ENCODE results near the gene IGSF8. TPM values are rescaled to one million over a fixed set of nuclear protein-coding genes. Genes with fewer than 3 reads are reported as not detected.

IGSF8 gene
- total RNA-seq, 1 experiment from 2014 or later: 101 TPM

- TF ChIP-seq GABPB1 (CRISPR knock-in tag; IDR thresholded peaks at IDR 0.05) (no peak), ATF3 (CRISPR knock-in tag; conservative IDR thresholded peaks at IDR 0.05) (no peak)
- TF ChIP-seq, protein P1, sequence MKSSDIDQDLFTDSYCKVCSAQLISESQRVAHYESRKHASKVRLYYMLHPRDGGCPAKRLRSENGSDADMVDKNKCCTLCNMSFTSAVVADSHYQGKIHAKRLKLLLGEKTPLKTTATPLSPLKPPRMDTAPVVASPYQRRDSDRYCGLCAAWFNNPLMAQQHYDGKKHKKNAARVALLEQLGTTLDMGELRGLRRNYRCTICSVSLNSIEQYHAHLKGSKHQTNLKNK (CRISPR knock-in tag; IDR thresholded peaks at IDR 0.05): no peak
Observed at GRCh38 chr1:160122978-160123495, 24.6 kb upstream of the IGSF8 start (continued).

DNA sequence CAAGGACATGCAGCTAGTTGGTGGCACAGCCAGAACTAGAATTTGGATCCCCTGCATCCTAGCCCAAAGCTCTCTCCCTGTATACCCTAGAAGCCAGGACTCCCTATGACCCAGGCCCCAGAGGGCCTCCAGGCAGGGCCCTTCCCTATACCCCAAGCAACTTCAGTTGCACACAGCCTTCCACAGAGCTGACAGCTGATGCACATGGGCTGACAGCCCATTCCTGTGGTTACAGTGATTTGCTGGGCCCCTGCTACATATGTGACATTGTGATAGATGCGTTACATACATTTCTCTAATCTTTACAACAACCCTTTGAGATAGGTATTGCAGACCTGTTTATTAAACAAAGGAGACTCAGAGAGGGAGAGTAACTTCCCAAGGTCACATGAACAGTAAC, 23.0 kb upstream of the IGSF8 start:
- H3K4me3 Mint-ChIP-seq: no peak overlapping the region
- peaks cover 35% of the 10 kb centered on the region for H3K4me1 Mint-ChIP-seq
- H3K27me3 Mint-ChIP-seq (ENCODE audit: low read depth): no peaks in the 10 kb centered on the region
- H3K36me3 Mint-ChIP-seq: peaks cover 16% of the 10 kb centered on the region
- H3K9me3 Mint-ChIP-seq: no peaks in the 10 kb centered on the region
- DNase-seq (ENCODE audit: low spot score): no peak
- TF ChIP-seq CREM (CRISPR knock-in tag; IDR thresholded peaks at IDR 0.05): no peak
- TF ChIP-seq RELA (CRISPR knock-in tag; IDR thresholded peaks at IDR 0.05; ENCODE audit: borderline replicate concordance): no peak
- TF ChIP-seq ZBTB21 (CRISPR knock-in tag; IDR thresholded peaks at IDR 0.05; ENCODE audit: borderline replicate concordance): no peak
- TF ChIP-seq, protein P2, sequence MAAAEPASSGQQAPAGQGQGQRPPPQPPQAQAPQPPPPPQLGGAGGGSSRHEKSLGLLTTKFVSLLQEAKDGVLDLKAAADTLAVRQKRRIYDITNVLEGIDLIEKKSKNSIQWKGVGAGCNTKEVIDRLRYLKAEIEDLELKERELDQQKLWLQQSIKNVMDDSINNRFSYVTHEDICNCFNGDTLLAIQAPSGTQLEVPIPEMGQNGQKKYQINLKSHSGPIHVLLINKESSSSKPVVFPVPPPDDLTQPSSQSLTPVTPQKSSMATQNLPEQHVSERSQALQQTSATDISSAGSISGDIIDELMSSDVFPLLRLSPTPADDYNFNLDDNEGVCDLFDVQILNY (CRISPR knock-in tag; IDR thresholded peaks at IDR 0.05): no peak
- no peak for TF ChIP-seq SMAD3 (CRISPR knock-in tag; IDR thresholded peaks at IDR 0.05; ENCODE audit: borderline replicate concordance)
- TF ChIP-seq, protein P3, sequence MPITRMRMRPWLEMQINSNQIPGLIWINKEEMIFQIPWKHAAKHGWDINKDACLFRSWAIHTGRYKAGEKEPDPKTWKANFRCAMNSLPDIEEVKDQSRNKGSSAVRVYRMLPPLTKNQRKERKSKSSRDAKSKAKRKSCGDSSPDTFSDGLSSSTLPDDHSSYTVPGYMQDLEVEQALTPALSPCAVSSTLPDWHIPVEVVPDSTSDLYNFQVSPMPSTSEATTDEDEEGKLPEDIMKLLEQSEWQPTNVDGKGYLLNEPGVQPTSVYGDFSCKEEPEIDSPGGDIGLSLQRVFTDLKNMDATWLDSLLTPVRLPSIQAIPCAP (CRISPR knock-in tag; IDR thresholded peaks at IDR 0.05): no peak
- TF ChIP-seq FOXP1 (CRISPR knock-in tag; IDR thresholded peaks at IDR 0.05; ENCODE audit: borderline replicate concordance): no peak
- TF ChIP-seq ZNF138 (CRISPR knock-in tag; conservative IDR thresholded peaks at IDR 0.05): no peak
- no peak for ATAC-seq
- ChIA-PET CTCF (no interaction called here), POLR2A (interaction anchor here (0.5 kb wide), 1 partner anchor 153 kb away, joined by 5 read pairs; no protein-coding TSS in a partner anchor)
- H3K27ac Mint-ChIP-seq: no peak overlapping the region

GRCh38 chr1:160120797-160121196, 22.4 kb upstream of the IGSF8 start:
- H3K4me1 Mint-ChIP-seq: peaks cover 41% of the 10 kb centered on the region
- H3K9me3 Mint-ChIP-seq: no peaks in the 10 kb centered on the region
- H3K36me3 Mint-ChIP-seq: peaks cover 16% of the 10 kb centered on the region
- CTCF ChIA-PET: interaction anchor here (0.6 kb wide), 1 partner anchor 254 kb away, joined by 5 read pairs; no protein-coding TSS in a partner anchor
- POLR2A ChIA-PET: no interaction called here
- no peak overlapping the region; the same call in 1 of the 2 replicates for H3K27ac Mint-ChIP-seq
- DNase-seq (ENCODE audit: low spot score): no peak
- H3K27me3 Mint-ChIP-seq (ENCODE audit: low read depth): no peaks in the 10 kb centered on the region
- TF ChIP-seq, protein P2 (CRISPR knock-in tag; IDR thresholded peaks at IDR 0.05): no peak
- TF ChIP-seq ELF4 (CRISPR knock-in tag; IDR thresholded peaks at IDR 0.05; ENCODE audit: low read depth) (no peak), USF2 (CRISPR knock-in tag; IDR thresholded peaks at IDR 0.05) (no peak), FOXP1 (CRISPR knock-in tag; IDR thresholded peaks at IDR 0.05; ENCODE audit: borderline replicate concordance) (no peak), NFE2L1 (CRISPR knock-in tag; IDR thresholded peaks at IDR 0.05) (no peak)
- TF ChIP-seq, protein P4, sequence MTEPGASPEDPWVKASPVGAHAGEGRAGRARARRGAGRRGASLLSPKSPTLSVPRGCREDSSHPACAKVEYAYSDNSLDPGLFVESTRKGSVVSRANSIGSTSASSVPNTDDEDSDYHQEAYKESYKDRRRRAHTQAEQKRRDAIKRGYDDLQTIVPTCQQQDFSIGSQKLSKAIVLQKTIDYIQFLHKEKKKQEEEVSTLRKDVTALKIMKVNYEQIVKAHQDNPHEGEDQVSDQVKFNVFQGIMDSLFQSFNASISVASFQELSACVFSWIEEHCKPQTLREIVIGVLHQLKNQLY (CRISPR knock-in tag; IDR thresholded peaks at IDR 0.05): no peak
- no peak overlapping the region for H3K4me3 Mint-ChIP-seq
- ATAC-seq: no peak

Data from WTC11 (cell line).